Aorta (tissue), 5 donors: ENCODE measurements around the gene STX12. TPM values are rescaled to one million over a fixed set of nuclear protein-coding genes. Genes with fewer than 3 reads are reported as not detected.
"Not testable (repeated sequence)": the region's sequence is repeated elsewhere in the genome, so short reads cannot be mapped to it uniquely, and the experiment has no call there.

Source experiments
- ATAC-seq: fragments of 200-7000 bp; cut with Tn5 transposase; one replicate; pipeline ENCODE4 v1.9.1; 2022; ENCODE audit warnings: moderate library complexity; ENCODE audit not compliant: low FRiP score
- DNase-seq, 2 donors: peaks; one replicate each; pipeline ENCODE4 v3.0.0-alpha.2; 2020
- H3K27ac ChIP-seq, 2 donors: one replicate each; pipeline ENCODE4 v1.5.1; 2013; ENCODE audit warnings: low read length in 2 of 2, mild to moderate bottlenecking in 2 of 2, moderate library complexity in 2 of 2, control low read depth in 1 of 2, inconsistent platforms in 1 of 2, low read depth in 1 of 2
- H3K27me3 ChIP-seq, 2 donors: one replicate each; pipeline ENCODE4 v1.6.1; 2013; ENCODE audit warnings: control low read depth in 1 of 2, low read length in 1 of 2, mild to moderate bottlenecking in 1 of 2, moderate library complexity in 1 of 2; ENCODE audit not compliant: insufficient read depth in 2 of 2, control insufficient read depth in 1 of 2
- H3K36me3 ChIP-seq, 2 donors: one replicate each; pipeline ENCODE4 v1.6.1; 2013; ENCODE audit warnings: control low read depth in 1 of 2, low read length in 1 of 2, mild to moderate bottlenecking in 1 of 2; ENCODE audit not compliant: insufficient read depth in 2 of 2, control insufficient read depth in 1 of 2
- H3K4me1 ChIP-seq, 2 donors: one replicate each; pipeline ENCODE4 v1.6.1; 2013; ENCODE audit warnings: low read length in 2 of 2, control low read depth in 1 of 2, mild to moderate bottlenecking in 1 of 2, moderate library complexity in 1 of 2; ENCODE audit not compliant: insufficient read depth in 2 of 2, control insufficient read depth in 1 of 2
- H3K4me3 ChIP-seq, 2 donors: one replicate each; pipeline ENCODE4 v1.5.1; 2013; ENCODE audit warnings: low read length in 2 of 2, control low read depth in 1 of 2, mild to moderate bottlenecking in 1 of 2
- H3K9me3 ChIP-seq: one replicate; pipeline ENCODE4 v1.6.1; 2013; ENCODE audit warnings: mild to moderate bottlenecking, low read length; ENCODE audit not compliant: control insufficient read depth
- WGBS, 2 donors: extraction: QIAGEN DNeasy Blood & Tissue Kit; methylation state at CpG; one replicate each; pipeline ENCODE4 v1.1.7; 2013; 5-methylcytosine and 5-hydroxymethylcytosine counted together
- intact Hi-C, 2 donors: fragments of 100-400 bp; cut with DNase I; formaldehyde crosslinking; loops; one replicate each; pipeline versions ENCODE4 v1.14.2 to v1.15.0; 2022
- polyA plus RNA-seq, 2 donors: library from polyadenylated mRNA; stranded (reverse); fragments of 200-250 nt; gene quantifications; one replicate each; pipeline ENCODE4 v1.2.3, GENCODE V29; 2013
- total RNA-seq, 2 donors: library from RNA; stranded (reverse); fragmentation: NEBNext Ultra II Directional; extraction: Animal tissue kit (Norgen Biotek cat#: 25700); gene quantifications; one replicate each; pipeline ENCODE4 v1.2.1, GENCODE V29; 2021
- donor health status: healthy with polysubstance abuse.
- donor health status: Bipolar disorder and iron deficiency.
- donor health status: DM: no; HTN: no; CAD: no.
- donor health status: DM: no; HTN: no; CAD: no.
- donor health status: DM: yes; HTN: yes; CAD: no.

STX12 gene
- total and polyA plus RNA-seq, 4 donors = 37.6 to 81.4 (median 56.7) TPM

GRCh38 chr1:27862671-27863537, 89.9 kb downstream of the STX12 start:
- WGBS, 2 donors = 87% methylated on average over 9 of the region's 9 CpGs
- peak in 1 of 2 donors; percentile 86 for DNase-seq
- ATAC-seq = peak; percentile 66
- intact Hi-C loops = loop anchor here in 1 of 2 donors (10.0 kb wide), 1 partner anchor 352 kb away; no protein-coding TSS in a partner anchor
- Histone ChIP-seq H3K27me3 (no peaks in the 10 kb centered on the region), H3K27ac (no peak overlapping the region), H3K4me3 (no peak overlapping the region), H3K4me1 (no peaks in the 10 kb centered on the region), H3K36me3 (no peaks in the 10 kb centered on the region), H3K9me3 (no peaks in the 10 kb centered on the region)

GRCh38 chr1:27863538-27863915, 90.5 kb downstream of the STX12 start:
- Histone ChIP-seq H3K27me3 (no peaks in the 10 kb centered on the region), H3K9me3 (no peaks in the 10 kb centered on the region), H3K4me3 (no peak overlapping the region), H3K27ac (no peak overlapping the region), H3K36me3 (no peaks in the 10 kb centered on the region), H3K4me1 (no peaks in the 10 kb centered on the region)
- DNase-seq = no peak
- no peak for ATAC-seq
- intact Hi-C loops = loop anchor here in 1 of 2 donors (10.0 kb wide), 1 partner anchor 351 kb away; no protein-coding TSS in a partner anchor
- WGBS, 2 donors = 90 to 95% methylated on average over 1 of the region's 1 CpG

- ATAC-seq (no peak), DNase-seq (peak in 1 of 2 donors; percentile 62)
- no peaks in the 10 kb centered on the region for H3K36me3 ChIP-seq
- H3K4me3 ChIP-seq = no peak overlapping the region
- H3K4me1 ChIP-seq = no peaks in the 10 kb centered on the region
- no peaks in the 10 kb centered on the region for H3K27me3 ChIP-seq
- 88 to 89% methylated on average over 8 of the region's 8 CpGs for WGBS, 2 donors
- no peaks in the 10 kb centered on the region for H3K9me3 ChIP-seq
- no peak overlapping the region for H3K27ac ChIP-seq
- intact Hi-C loops = loop anchor here in 1 of 2 donors (10.0 kb wide), 1 partner anchor 350 kb away; no protein-coding TSS in a partner anchor
Measured at GRCh38 chr1:27864264-27864895, 91.4 kb downstream of the STX12 start.

GRCh38 chr1:27865821-27866220, 92.8 kb downstream of the STX12 start:
- Histone ChIP-seq H3K9me3 (no peaks in the 10 kb centered on the region), H3K27me3 (no peaks in the 10 kb centered on the region), H3K4me1 (no peaks in the 10 kb centered on the region), H3K27ac (no peak overlapping the region), H3K4me3 (no peak overlapping the region), H3K36me3 (no peaks in the 10 kb centered on the region)
- WGBS, 2 donors = 95 to 96% methylated on average over 10 of the region's 10 CpGs
- peak in 1 of 2 donors; percentile 21 for DNase-seq
- intact Hi-C loops = loop anchor here in 1 of 2 donors (10.0 kb wide), 1 partner anchor 349 kb away; no protein-coding TSS in a partner anchor
- no peak for ATAC-seq

GRCh38 chr1:27868556-27868931, 95.5 kb downstream of the STX12 start:
- DNase-seq = no peak
- H3K9me3 ChIP-seq = no peaks in the 10 kb centered on the region
- no peak overlapping the region for H3K4me3 ChIP-seq
- WGBS, 2 donors = 86 to 88% methylated on average over 11 of the region's 11 CpGs
- H3K27me3 ChIP-seq = no peaks in the 10 kb centered on the region
- no peaks in the 10 kb centered on the region for H3K36me3 ChIP-seq
- no peaks in the 10 kb centered on the region for H3K4me1 ChIP-seq
- intact Hi-C loops = loop anchor here in 1 of 2 donors (10.0 kb wide), 1 partner anchor 346 kb away; no protein-coding TSS in a partner anchor
- H3K27ac ChIP-seq = no peak overlapping the region
- no peak for ATAC-seq

- WGBS, 2 donors = 65% methylated on average over 16 of the region's 16 CpGs
- intact Hi-C loops = loop anchor here in 1 of 2 donors (10.0 kb wide), 1 partner anchor 346 kb away; no protein-coding TSS in a partner anchor
- ATAC-seq (peak; percentile 37), DNase-seq (no peak)
- Histone ChIP-seq H3K36me3 (no peaks in the 10 kb centered on the region), H3K4me3 (no peak overlapping the region), H3K9me3 (no peaks in the 10 kb centered on the region), H3K27ac (no peak overlapping the region), H3K27me3 (no peaks in the 10 kb centered on the region), H3K4me1 (no peaks in the 10 kb centered on the region)
Measured at GRCh38 chr1:27868932-27869718, 96.1 kb downstream of the STX12 start.

- DNase-seq (no peak), ATAC-seq (no peak)
- Histone ChIP-seq H3K4me3 (no peak overlapping the region), H3K9me3 (no peaks in the 10 kb centered on the region), H3K27ac (no peak overlapping the region), H3K27me3 (no peaks in the 10 kb centered on the region), H3K4me1 (no peaks in the 10 kb centered on the region), H3K36me3 (no peaks in the 10 kb centered on the region)
- 63 to 69% methylated on average over 1 of the region's 1 CpG for WGBS, 2 donors
- intact Hi-C loops = loop anchor here in 1 of 2 donors (10.0 kb wide), 1 partner anchor 345 kb away; no protein-coding TSS in a partner anchor
Measured at GRCh38 chr1:27869719-27870085, 96.7 kb downstream of the STX12 start.

GRCh38 chr1:27871076-27871475, 98.1 kb downstream of the STX12 start:
- intact Hi-C loops, H3K27me3 ChIP-seq, H3K9me3 ChIP-seq, H3K4me3 ChIP-seq, ATAC-seq, H3K36me3 ChIP-seq, H3K4me1 ChIP-seq, H3K27ac ChIP-seq: not testable (repeated sequence)
- DNase-seq = peak in 1 of 2 donors; percentile 26
- 91 to 92% methylated on average over 7 of the region's 7 CpGs for WGBS, 2 donors
